Measurements from ENCODE around the gene TSPAN5.

The TSPAN5 gene

DNA sequence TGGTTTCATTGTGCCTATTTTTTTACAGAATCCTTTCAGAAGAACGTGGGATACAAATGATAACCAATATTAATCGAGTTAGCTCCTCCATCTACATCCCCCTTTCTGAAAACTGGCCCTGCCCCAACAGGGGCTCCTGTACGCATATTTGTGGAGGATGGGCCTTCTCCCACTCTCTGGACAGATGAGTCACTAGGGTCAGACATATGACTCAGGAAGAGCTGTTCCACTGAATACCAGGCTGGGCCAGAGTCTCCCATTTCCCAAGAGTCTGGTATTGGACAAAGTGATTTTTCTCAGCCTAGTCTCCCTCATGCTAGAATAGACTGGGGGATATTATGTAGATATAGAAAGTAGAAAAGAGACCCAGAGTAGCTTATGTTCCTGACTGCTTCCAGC is 142.4 kb downstream of the TSPAN5 start:
- Histone ChIP-seq H3K9me3 (ENCODE audit: control insufficient read depth in 2 of 2, low read length in 2 of 2) (peaks cover 0 to 6% of the 10 kb centered on the region in 2 donors), H3K4me3 (ENCODE audit: low read length in 2 of 2) (no peak overlapping the region), H3K9ac (ENCODE audit: low read length in 2 of 2) (no peak overlapping the region), H3K36me3 (ENCODE audit: control insufficient read depth in 2 of 2, insufficient read depth in 2 of 2, low read length in 2 of 2) (no peaks in the 10 kb centered on the region), H3K27me3 (ENCODE audit: control insufficient read depth in 1 of 2, insufficient read depth in 2 of 2, low read length in 2 of 2) (no peaks in the 10 kb centered on the region), H3K4me1 (ENCODE audit: control insufficient read depth, insufficient read depth, low read length) (peaks cover 4% of the 10 kb centered on the region), H3K27ac (ENCODE audit: low read length) (no peak overlapping the region)

DNA sequence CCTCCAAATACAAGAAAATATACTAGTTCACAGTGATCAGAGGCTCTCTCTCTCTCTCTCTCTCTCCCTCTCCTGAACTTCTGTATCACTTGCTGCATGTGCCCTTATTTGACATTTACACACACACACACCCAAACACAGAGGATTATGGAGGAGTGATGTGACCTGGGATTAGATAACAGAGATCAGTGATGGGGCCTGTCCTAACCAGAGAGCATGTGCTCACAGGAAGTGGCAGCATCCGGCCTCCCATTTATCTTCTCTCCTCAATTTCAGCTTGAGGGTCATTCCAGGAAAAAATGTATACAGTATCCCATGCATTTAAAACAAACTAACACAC is 143.0 kb downstream of the TSPAN5 start:
- H3K9me3 ChIP-seq (ENCODE audit: control insufficient read depth in 2 of 2, low read length in 2 of 2) = peaks cover 0 to 6% of the 10 kb centered on the region in 2 donors
- no peaks in the 10 kb centered on the region for H3K36me3 ChIP-seq (ENCODE audit: control insufficient read depth in 2 of 2, insufficient read depth in 2 of 2, low read length in 2 of 2)
- no peaks in the 10 kb centered on the region for H3K27me3 ChIP-seq (ENCODE audit: control insufficient read depth in 1 of 2, insufficient read depth in 2 of 2, low read length in 2 of 2)
- H3K9ac ChIP-seq (ENCODE audit: low read length in 2 of 2) = no peak overlapping the region
- H3K27ac ChIP-seq (ENCODE audit: low read length) = no peak overlapping the region
- peaks cover 4% of the 10 kb centered on the region for H3K4me1 ChIP-seq (ENCODE audit: control insufficient read depth, insufficient read depth, low read length)
- H3K4me3 ChIP-seq (ENCODE audit: low read length in 2 of 2) = no peak overlapping the region

DNA sequence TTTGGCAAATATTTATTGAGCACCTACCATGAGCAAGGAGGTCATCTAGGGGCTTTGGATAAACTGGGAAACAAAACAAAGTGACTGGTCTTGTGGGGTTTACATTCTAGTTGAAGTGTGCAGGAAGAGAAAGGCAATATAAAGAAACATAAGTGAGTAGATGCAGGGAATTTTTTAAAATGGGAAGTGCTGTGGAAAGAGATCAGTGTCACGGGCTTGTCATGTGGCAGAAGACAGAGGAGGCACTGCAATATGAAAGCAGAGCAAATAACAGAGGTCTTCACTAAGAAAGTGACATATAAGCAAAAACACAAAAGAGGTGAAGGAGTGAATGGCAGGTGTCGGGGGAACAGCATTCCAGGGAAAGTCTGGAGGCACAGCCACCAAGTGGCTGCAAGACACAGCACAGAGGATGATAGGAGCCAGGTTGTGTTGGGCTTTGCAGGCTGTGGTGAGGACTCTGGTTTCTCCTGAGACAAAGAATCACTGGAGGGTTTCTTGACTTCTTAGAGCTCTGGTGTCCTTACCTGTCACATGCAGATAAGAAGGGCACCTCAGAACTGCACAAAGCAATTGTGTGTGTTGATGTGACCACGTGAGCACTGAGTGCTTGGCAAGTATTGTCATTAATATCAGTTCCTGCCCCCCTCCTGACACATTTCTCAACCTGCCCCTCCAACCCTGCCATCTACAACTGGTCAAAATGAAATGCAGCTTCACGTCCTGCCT is 143.5 kb downstream of the TSPAN5 start:
- Histone ChIP-seq H3K9ac (ENCODE audit: low read length in 2 of 2) (no peak overlapping the region), H3K4me1 (ENCODE audit: control insufficient read depth, insufficient read depth, low read length) (peaks cover 4% of the 10 kb centered on the region), H3K27me3 (ENCODE audit: control insufficient read depth in 1 of 2, insufficient read depth in 2 of 2, low read length in 2 of 2) (no peaks in the 10 kb centered on the region), H3K9me3 (ENCODE audit: control insufficient read depth in 2 of 2, low read length in 2 of 2) (peaks cover 0 to 6% of the 10 kb centered on the region in 2 donors), H3K4me3 (ENCODE audit: low read length in 2 of 2) (no peak overlapping the region), H3K36me3 (ENCODE audit: control insufficient read depth in 2 of 2, insufficient read depth in 2 of 2, low read length in 2 of 2) (no peaks in the 10 kb centered on the region), H3K27ac (ENCODE audit: low read length) (no peak overlapping the region)

DNA sequence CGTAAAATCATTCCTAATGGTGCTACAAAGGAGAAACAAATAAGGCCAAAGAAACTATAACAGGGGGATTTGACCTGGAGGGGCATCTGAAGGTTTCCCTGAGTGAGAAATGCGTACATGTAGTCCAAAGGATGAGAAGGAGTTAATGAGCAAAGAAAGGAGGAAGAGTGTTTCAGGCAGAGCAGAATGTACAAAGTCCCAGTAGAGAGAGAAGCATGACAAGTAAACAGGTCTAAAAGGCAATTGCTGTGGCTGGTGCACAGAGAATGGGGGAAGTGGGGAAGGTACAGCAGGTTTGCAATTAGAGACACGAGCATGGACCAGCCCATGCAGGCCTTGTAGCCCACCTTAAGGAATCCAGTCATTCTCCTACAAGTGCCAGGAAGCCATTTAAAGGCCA is 145.5 kb downstream of the TSPAN5 start:
- no peak overlapping the region for H3K4me3 ChIP-seq (ENCODE audit: low read length in 2 of 2)
- H3K9ac ChIP-seq (ENCODE audit: low read length in 2 of 2) = no peak overlapping the region
- H3K4me1 ChIP-seq (ENCODE audit: control insufficient read depth, insufficient read depth, low read length) = no peaks in the 10 kb centered on the region
- no peaks in the 10 kb centered on the region for H3K27me3 ChIP-seq (ENCODE audit: control insufficient read depth in 1 of 2, insufficient read depth in 2 of 2, low read length in 2 of 2)
- H3K9me3 ChIP-seq (ENCODE audit: control insufficient read depth in 2 of 2, low read length in 2 of 2) = peaks cover 0 to 6% of the 10 kb centered on the region in 2 donors
- H3K36me3 ChIP-seq (ENCODE audit: control insufficient read depth in 2 of 2, insufficient read depth in 2 of 2, low read length in 2 of 2) = no peaks in the 10 kb centered on the region
- H3K27ac ChIP-seq (ENCODE audit: low read length) = no peak overlapping the region

DNA sequence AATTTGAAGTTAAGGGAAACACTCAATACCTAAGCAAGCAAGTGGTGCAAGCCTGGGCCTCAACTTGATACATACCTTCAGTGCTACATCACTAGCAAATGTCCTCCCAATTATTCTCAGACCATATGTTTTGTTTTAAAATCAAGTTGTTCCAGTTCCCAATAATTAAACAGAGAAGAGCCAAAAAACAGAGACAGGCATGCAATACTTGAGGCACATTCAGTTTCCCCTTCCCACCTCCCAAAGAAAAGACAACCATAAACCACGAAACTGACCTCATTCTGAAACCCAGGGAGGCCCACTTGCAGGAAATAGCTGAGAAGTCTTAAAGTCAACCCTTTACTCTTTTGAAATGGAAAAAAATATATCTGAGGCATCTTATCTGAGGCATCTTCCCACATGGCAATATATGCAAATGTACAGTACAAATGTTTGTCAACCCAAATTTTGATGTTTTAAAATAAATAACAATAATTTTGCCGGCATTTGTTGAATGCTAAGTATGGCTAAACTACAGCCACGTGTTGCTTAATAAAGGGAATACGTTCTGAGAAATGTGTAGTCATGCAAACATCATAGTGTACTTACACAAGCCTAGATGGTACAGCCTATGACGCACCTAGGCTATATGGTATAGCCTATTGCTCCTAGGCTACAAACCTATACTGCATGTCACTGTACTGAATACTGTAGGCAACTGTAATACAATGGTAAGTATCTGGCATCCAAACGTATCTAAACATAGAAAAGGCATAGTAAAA is 147.5 kb downstream of the TSPAN5 start:
- Histone ChIP-seq H3K4me3 (ENCODE audit: low read length in 2 of 2) (no peak overlapping the region), H3K4me1 (ENCODE audit: control insufficient read depth, insufficient read depth, low read length) (no peaks in the 10 kb centered on the region), H3K36me3 (ENCODE audit: control insufficient read depth in 2 of 2, insufficient read depth in 2 of 2, low read length in 2 of 2) (no peaks in the 10 kb centered on the region), H3K9ac (ENCODE audit: low read length in 2 of 2) (no peak overlapping the region), H3K27ac (ENCODE audit: low read length) (no peak overlapping the region), H3K9me3 (ENCODE audit: control insufficient read depth in 2 of 2, low read length in 2 of 2) (no peaks in the 10 kb centered on the region), H3K27me3 (ENCODE audit: control insufficient read depth in 1 of 2, insufficient read depth in 2 of 2, low read length in 2 of 2) (no peaks in the 10 kb centered on the region)

DNA sequence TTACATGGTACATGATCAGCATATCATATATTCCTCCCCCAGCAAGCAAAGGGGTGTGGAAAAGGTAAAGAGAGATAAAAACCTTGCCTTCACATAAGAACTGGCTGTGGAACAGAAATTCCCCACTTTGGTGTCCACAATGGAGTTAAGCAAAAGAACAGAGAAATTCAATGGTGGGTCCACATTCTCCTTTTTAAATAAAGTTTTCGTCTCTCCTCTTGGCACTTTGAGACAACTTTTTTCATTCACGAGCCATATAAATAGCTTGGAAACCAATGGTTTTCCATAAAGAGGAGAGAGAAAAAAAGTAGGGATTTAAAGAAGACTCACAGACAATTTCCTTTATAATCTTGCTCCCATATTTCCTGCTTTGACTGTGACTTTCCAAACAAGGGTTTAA is 148.1 kb downstream of the TSPAN5 start:
- Histone ChIP-seq H3K4me3 (ENCODE audit: low read length in 2 of 2) (no peak overlapping the region), H3K9ac (ENCODE audit: low read length in 2 of 2) (no peak overlapping the region), H3K9me3 (ENCODE audit: control insufficient read depth in 2 of 2, low read length in 2 of 2) (no peaks in the 10 kb centered on the region), H3K4me1 (ENCODE audit: control insufficient read depth, insufficient read depth, low read length) (no peaks in the 10 kb centered on the region), H3K27ac (ENCODE audit: low read length) (no peak overlapping the region), H3K36me3 (ENCODE audit: control insufficient read depth in 2 of 2, insufficient read depth in 2 of 2, low read length in 2 of 2) (no peaks in the 10 kb centered on the region), H3K27me3 (ENCODE audit: control insufficient read depth in 1 of 2, insufficient read depth in 2 of 2, low read length in 2 of 2) (no peaks in the 10 kb centered on the region)

DNA sequence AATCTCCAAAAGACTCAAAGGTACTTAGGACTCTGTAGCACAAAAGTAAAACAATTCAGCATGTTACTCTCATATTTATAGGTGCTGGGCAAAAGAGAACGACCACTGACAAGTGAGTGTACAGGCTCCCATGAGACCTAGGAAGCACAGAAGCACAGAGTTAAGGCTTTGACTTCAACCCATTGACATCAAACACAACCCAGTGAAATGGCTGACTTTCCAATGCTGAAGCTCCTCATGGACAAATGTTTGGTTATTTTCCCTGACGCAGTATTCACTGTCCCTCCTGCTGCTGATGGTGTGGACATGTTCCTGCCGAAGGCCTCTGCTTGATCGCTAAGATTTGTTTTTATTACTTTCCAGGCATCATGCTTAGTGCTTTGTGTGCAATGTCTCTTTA is 148.7 kb downstream of the TSPAN5 start:
- no peaks in the 10 kb centered on the region for H3K4me1 ChIP-seq (ENCODE audit: control insufficient read depth, insufficient read depth, low read length)
- no peaks in the 10 kb centered on the region for H3K9me3 ChIP-seq (ENCODE audit: control insufficient read depth in 2 of 2, low read length in 2 of 2)
- no peaks in the 10 kb centered on the region for H3K27me3 ChIP-seq (ENCODE audit: control insufficient read depth in 1 of 2, insufficient read depth in 2 of 2, low read length in 2 of 2)
- H3K27ac ChIP-seq (ENCODE audit: low read length) = no peak overlapping the region
- H3K4me3 ChIP-seq (ENCODE audit: low read length in 2 of 2) = no peak overlapping the region
- H3K36me3 ChIP-seq (ENCODE audit: control insufficient read depth in 2 of 2, insufficient read depth in 2 of 2, low read length in 2 of 2) = no peaks in the 10 kb centered on the region
- no peak overlapping the region for H3K9ac ChIP-seq (ENCODE audit: low read length in 2 of 2)

DNA sequence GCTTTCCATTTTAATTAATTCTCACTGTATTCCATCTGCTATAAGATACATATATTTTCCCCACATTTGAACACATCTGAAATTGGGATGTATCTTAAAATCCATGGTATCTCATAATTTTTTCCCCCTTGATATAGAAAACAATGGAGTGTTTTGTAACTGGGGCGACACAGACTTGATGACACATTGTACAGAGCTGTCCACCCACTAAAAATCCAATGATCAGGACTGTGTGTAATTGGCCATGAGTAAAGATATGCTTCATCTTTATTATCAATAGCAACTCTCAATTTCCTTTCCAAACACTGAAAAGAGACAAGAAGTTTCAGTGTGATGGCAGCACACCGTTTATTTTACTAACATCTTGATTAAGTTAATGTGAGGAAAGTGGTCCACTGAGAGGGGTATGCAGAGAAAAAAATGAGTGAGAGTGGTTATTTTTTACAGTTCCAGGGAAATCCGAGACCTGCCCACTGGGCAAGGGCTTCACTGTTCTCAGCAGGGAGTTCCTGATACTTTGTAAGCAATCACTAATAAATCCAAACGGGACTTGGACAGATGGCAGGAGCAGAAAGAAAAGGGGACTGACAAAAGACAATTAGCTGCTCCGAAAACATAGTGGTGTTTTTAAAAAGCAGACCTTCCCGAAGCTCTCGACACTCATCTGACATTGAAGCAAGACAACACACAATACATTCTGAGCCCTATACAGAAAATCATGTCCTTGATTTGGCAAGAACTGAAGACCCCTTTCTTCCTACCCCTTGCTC is 149.4 kb downstream of the TSPAN5 start:
- Histone ChIP-seq H3K4me3 (ENCODE audit: low read length in 2 of 2) (no peak overlapping the region), H3K9ac (ENCODE audit: low read length in 2 of 2) (no peak overlapping the region), H3K27ac (ENCODE audit: low read length) (no peak overlapping the region)

DNA sequence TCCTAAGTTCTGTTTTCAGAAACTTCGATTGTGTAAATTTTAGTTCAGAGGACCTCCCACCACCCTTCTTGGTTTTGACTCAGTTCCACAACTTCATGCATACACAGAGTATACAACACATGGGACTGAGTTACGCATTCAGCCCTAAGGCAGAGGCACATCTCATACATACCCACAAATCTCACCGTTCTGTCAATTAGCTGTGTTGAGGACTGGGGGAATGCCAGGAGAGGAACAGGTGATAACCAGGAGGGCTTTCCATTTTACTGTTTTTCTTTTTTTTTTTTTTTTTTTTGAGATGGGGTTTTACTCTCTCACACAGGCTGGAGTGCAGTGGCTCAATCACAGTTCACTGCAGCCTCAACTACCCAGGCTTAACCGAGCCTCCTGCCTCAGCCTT is 150.2 kb downstream of the TSPAN5 start:
- Histone ChIP-seq H3K27ac (ENCODE audit: low read length) (no peak overlapping the region), H3K9me3 (ENCODE audit: control insufficient read depth in 2 of 2, low read length in 2 of 2) (no peaks in the 10 kb centered on the region), H3K27me3 (ENCODE audit: control insufficient read depth in 1 of 2, insufficient read depth in 2 of 2, low read length in 2 of 2) (no peaks in the 10 kb centered on the region), H3K9ac (ENCODE audit: low read length in 2 of 2) (no peak overlapping the region), H3K4me3 (ENCODE audit: low read length in 2 of 2) (no peak overlapping the region), H3K4me1 (ENCODE audit: control insufficient read depth, insufficient read depth, low read length) (no peaks in the 10 kb centered on the region), H3K36me3 (ENCODE audit: control insufficient read depth in 2 of 2, insufficient read depth in 2 of 2, low read length in 2 of 2) (no peaks in the 10 kb centered on the region)

More for the DNA sequence above, 149.4 kb downstream of the TSPAN5 start:
- Histone ChIP-seq H3K9me3 (ENCODE audit: control insufficient read depth in 2 of 2, low read length in 2 of 2) (no peaks in the 10 kb centered on the region), H3K4me1 (ENCODE audit: control insufficient read depth, insufficient read depth, low read length) (no peaks in the 10 kb centered on the region), H3K36me3 (ENCODE audit: control insufficient read depth in 2 of 2, insufficient read depth in 2 of 2, low read length in 2 of 2) (no peaks in the 10 kb centered on the region), H3K27me3 (ENCODE audit: control insufficient read depth in 1 of 2, insufficient read depth in 2 of 2, low read length in 2 of 2) (no peaks in the 10 kb centered on the region)

DNA sequence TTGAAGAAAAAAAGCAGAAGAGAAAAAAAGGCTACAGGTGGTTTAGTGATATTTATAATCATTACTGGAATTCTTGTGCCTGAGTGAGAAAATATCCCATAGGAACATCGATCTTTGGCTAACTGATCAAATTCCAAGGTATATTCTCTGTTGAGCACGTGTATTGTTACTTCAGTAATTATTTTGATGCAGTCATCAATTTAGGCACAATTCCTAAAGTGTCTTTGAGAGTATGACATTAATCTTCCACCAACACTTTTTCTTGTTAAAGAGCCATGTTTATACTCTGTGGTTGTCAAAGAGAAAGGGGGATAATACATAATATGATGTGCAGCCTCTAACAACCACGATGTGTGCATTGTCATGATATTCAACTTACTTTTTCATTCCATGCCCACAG is 151.1 kb downstream of the TSPAN5 start:
- Histone ChIP-seq H3K27ac (ENCODE audit: low read length) (no peak overlapping the region), H3K36me3 (ENCODE audit: control insufficient read depth in 2 of 2, insufficient read depth in 2 of 2, low read length in 2 of 2) (no peaks in the 10 kb centered on the region), H3K27me3 (ENCODE audit: control insufficient read depth in 1 of 2, insufficient read depth in 2 of 2, low read length in 2 of 2) (no peaks in the 10 kb centered on the region), H3K9ac (ENCODE audit: low read length in 2 of 2) (no peak overlapping the region), H3K4me3 (ENCODE audit: low read length in 2 of 2) (no peak overlapping the region), H3K4me1 (ENCODE audit: control insufficient read depth, insufficient read depth, low read length) (no peaks in the 10 kb centered on the region), H3K9me3 (ENCODE audit: control insufficient read depth in 2 of 2, low read length in 2 of 2) (no peaks in the 10 kb centered on the region)

Measured in stomach smooth muscle (tissue), 2 donors.